HG03565 (cell line): Measurements from ENCODE around the gene RANBP9.

ENCODE experiments used
- ATAC-seq: cut with Tn5 transposase; IDR thresholded peaks from one replicate; pipeline ENCODE4 v1.9.1; 2021; ENCODE audit warnings: mild to moderate bottlenecking, moderate library complexity; ENCODE audit not compliant: unreplicated experiment

RANBP9 gene

DNA sequence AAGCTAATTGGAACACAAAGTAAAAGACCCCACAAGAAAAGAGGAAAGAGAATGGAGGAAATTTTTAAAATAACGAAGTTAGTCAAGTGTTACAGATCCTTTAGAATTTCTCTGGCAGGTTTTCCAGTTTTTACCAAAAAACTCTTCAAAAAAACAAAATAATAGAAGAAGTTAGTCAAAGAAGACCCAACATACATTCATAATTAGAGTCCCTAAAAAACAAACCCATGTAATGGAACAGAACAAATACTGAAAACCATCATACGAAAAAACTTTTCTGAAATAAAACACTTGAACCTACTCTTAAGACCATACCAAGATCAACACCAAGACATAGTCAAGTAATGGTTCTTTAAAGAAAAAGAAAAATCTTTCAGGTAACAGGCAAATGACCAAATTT is 31.6 kb downstream of the RANBP9 start:
- ATAC-seq: no peak

DNA sequence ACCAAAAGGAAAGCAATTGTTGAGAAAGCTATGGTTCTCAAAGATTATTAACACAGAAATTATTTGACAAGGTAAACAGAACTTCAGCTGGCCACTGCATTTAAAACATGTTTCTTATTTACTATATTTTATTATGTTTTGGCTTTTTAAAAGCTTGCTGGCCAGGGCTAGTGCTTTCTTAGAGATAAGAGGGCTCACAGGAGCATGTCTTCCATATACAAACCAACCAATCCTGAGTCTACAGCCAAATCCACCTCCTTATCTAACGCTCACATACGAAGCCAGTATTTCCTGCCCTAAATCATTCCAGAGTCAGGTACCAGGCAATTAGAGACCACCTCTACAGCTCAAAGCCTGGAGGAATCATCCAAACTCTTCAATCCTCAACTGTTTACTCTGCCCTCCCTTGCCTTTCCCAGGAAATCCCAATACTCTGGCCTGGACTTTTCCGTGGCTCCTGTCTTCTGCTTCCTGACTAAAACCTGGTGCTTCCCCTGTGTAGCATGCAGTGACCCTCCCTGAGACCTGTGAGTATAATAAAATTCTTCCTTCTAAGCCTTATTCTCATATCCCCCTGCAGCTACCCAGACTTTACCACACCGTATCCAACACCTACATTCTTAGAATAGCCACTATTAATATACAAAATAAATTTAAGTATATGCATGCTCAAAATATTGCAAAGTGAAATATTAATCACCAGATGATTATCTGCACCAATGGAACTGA is 33.2 kb downstream of the RANBP9 start:
- no peak for ATAC-seq

DNA sequence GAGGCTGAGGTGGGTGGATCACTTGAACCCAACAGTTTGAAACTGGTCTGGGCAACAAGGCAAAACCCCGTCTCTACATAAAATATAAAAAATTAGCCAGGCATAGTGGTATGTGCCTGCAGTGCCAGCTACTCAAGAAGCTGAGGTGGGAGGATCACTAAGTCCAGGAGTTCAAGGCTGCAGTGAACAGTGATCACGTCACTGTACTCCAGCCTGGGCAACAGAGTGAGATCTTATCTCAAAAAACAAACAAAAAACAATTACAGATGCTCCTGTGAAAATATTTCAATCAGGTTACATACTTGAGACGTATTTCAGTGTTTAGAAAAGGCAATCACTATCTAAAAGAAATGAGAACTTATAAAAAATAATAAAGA is 33.8 kb downstream of the RANBP9 start:
- ATAC-seq: no peak

DNA sequence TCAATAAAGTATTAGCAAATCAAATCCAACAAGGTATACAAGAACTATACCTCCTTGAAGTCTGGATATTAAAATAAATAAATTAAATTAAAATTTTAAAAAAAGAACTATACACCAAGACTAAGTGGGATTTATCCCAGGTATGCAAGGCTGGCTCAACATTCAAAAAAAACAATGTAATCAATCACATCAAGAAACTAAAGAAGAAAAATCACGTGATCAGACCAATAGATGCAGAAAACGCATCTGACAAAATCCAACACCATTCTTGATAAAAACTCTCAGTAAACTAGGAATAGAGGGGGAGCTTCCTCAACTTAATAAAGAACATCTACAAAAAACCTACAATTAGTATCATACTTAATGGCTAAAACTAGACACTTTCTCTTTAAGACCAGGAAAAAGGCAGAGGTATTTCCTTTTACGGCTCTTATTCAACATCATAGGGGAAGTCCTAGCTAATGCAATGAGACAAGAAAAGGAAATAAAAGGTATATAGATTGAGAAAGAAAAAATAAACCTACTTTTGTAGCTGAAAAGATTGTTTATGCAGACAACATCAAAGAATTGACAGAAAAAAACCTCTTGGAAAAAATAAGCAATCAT is 35.0 kb downstream of the RANBP9 start:
- no peak for ATAC-seq

DNA sequence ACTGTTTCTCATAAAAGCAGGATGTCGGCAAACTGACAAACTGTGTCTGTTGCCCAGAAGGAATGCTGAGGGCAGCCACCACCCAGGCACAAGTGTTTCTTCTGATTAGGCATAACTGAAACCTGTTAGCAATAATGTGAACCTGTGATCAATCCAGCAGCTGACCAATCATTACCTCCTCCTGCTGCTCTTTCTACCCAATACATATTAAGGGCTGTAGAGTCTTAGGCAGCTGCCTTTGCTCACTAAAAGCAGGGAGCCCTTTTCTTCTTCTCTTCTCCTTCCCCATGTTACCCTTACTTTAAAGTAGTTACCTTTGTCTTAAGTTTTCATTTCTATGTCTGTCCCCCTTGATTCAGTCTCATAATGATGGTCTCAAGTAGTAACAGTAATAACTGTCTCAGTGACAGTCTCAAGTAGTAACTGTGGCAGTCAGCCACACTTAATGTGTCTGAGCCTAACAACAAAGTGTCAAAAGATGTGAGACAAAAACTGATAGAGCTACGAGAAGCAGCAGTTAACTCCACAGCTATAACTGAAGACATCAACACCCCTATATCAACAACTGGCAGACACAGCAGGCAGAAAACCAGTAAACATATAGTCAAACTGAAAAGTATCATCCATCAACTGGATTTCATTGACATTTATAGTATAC is 37.0 kb downstream of the RANBP9 start:
- ATAC-seq: no peak

DNA sequence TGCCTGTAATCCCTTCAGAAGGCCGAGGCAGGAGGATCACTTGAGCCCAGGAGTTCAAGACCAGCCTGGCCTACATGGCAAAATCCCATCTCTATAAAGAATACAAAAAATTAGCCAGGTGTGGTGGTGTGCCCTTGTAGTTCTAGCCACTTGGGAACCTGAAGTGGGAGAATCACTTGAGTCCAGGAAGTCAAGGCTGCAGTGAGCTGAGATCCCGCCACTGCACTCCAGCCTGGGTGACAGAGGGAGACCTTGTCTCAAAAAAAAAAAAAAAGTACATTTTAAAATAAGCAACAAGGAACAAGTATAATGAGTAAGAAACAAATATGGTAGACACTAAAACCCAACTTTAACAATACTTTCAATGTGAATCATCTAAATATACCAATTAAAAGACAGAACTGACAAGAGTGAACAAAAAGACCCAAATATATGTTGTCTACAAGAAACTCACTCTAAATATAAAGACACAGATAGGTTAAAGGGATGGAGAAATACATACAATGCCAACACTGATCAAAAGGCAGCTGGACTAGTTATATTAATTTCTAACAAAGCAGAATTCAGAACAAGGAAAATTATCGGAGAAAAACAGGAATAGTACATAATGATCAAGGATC is 37.7 kb downstream of the RANBP9 start:
- no peak for ATAC-seq

DNA sequence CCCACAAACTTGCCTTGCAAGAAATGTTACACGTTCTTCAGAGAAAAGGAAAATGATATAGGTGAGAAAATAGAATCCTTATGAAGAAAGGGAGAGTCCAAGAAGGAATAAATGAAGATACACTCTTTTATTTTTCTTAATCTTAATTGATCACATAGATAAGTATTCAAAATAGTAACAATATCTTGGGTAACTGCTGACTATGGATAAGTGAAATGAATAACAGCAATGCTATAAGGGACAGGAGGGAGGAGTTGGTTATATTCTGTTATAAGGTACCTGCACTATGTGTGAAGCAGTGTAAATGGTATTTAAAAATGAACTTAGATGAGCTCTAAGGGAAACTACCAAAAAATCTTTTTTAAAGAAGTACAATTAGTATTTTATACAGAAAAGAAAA is 38.3 kb downstream of the RANBP9 start:
- no peak for ATAC-seq

DNA sequence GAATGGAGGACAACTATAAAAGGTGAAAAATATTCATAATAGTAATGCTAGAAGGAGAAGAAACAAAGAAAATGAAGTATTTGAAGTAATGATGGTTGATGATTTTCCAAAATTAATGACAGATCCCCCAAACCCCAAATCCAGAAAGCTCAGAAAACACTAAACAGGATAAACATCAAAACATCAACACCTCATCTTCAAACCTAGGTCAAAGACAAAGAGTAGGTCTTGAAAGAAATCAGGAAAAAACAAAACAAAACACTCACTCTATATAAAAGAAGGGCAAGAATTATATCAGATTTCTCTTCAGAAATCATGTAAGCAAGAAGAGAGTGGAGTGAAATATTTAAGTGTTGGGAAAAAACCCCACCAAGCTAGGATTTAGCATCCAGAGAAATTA is 38.7 kb downstream of the RANBP9 start:
- no peak for ATAC-seq

DNA sequence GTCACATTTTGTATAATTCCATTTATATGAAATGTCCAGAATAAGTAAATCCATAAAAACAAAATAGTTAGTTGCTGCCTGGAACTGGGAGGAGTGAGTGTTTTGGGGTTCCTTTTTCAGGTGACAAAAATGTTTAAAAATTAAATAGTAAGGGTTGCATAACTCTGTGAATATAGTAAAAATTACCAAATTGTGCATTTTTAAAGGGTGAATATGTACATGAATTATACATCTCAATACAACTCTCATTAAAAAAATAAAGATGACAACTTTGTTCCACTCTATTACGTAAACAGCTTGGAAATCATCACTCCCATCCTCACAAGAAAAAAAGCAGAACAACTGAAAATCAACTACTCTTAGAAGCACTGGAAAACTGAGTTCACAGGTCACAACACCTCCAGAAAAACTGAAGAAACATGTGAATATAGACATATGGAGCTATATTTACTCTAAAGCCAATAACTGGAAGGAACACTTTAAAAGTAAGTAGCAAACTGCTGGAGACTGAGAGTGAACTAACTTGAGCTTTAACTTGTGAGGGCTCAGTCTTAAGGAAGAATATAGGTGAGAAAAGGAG is 40.0 kb downstream of the RANBP9 start:
- ATAC-seq: no peak

DNA sequence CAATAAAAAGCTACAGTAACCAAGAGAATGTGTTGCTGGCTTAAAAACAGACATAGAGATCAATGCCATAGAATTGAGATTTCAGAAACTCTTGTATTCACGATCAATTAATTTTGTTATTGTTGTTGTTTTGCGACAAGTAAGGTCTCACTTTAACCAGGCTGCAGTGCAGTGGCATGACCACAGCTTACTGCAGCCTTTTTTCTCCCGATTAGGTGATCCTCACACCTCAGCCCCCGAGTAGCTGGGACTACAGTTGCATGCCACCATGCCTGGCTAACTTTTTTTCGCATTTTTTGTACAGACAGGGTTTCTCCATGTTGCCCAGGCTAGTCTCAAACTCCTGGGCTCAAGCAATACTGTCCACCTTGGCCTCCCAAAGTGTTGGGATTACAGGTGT is 42.2 kb downstream of the RANBP9 start:
- ATAC-seq: no peak

DNA sequence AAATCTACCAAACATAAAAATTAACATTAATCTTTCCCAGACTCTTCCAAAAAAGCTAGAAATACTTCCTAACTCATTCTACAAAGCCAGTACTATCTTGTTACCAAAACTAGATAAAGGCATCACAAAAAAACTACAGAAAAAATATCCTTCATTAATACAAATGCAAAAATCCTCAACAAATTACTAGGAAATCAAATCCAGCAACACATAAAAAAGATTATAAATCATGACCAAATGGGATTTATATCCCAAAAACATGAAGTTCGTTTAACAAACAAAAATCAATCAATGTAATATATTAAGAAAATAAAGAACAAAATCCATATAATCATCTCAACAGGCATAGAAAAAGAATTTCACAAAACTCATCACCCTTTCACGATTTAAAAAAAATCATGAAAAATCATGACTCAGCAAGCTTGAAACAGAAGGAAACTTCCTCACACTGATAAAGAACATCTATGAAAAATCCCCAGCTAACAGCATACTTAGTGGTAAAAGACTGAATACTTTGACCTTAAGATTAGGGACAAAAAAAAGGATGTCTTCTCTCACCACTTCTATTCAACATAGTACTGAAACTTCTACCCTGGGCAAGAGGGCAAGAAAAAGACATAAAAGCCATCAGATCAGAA is 43.2 kb downstream of the RANBP9 start:
- ATAC-seq: no peak

DNA sequence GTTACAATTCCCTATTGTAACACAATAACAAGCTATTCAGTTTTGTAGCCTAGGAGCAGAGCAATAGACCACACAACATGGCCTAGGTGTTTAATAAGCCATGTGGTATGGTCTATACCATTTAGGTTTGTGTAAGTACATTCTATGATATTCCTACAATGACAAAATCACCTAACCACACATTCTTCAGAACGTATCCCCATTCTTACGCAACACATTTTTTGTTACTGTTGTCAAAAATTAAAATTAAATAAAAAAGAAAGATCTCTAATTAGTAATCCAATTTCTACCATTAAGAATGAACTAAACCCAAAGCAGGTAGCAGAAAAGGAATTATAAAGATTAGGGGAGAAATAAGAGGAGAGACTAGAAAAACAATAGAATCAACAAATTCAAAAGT is 44.0 kb downstream of the RANBP9 start:
- ATAC-seq: no peak

DNA sequence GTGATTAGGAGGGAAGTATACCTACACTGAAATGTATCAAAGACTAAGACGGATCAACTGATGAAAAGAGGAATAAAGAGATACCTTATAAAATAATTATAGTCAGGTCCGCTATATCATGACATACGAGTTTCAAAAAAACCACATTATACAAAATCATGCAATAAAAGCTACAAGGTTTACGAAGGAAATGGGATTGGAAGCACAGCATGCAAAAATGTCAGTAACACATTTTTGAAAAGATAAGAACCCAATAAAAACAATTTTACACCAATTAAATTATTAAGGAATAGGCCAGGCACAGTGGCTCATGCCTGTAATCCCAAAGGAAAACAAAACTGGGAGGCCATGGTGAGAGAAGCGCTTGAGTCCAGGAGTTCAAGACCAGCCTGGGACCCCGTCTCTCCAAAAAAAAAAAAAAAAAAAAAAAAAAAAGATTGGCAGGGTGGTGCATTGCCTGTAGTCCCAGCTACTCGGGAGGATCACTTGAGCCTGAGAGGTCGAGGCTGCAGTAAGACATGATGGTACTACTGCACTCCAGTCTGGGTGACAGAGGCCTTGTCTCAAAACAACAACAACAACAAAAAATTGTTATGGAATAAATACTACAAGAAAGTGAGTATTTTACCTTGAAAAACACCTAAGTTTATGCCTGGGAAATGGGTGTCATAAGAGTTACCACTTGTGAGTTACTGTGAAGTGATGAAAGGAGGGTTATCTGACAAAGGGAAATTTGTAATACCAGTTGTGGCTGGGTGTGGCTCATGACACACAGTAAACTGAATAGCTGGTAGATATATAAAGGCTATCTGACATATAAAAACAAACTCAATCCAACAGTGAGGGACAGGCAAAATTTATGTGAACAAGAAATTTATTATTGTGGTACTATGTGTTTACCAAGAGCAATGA is 45.2 kb downstream of the RANBP9 start:
- ATAC-seq: no peak

DNA sequence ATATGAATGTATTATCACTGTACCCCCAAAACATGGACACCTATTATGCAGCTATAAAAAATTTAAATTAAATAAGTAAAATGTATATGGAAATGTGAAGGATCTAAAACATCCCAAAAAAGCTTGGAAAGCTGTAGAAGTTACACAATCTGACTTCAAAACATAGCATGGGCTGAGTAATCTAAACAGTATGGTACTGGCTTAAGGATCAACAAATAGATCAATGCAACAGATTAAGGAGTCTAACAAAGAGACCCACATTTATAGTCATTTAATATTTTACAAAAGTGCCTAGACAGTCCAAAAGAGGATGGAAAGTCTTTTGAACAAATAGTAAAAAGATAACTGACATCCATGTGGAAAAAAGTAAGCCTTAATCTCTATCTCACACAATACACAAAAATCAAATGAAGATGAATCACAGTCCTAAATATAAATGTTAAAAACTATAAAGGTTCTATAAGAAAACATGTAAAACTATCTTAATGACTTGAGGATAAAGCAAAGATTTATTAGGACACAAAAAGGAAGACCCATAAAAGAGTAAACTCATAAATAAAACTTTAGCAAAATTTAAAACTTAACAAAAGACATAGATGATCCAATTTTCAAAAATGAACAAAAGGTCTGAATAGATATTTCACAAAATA is 46.8 kb downstream of the RANBP9 start:
- ATAC-seq: no peak

DNA sequence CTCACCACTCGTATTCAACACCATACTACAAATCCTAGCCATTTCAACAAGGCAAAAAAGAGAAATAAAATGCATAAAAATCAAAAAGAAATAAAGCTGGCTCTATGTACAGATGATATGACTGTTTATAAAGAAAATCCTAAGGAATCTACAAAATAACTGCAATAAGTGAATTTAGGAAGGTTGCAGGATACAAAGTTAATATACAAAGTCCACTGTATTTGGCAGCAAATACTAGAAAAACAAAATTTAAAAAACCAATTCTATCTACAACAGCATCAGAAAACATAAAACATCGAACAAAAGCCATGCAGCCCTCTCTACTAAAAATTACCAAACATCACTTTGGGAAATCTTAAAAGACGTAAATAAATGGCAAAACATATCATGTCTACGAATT is 47.6 kb downstream of the RANBP9 start:
- ATAC-seq: no peak

DNA sequence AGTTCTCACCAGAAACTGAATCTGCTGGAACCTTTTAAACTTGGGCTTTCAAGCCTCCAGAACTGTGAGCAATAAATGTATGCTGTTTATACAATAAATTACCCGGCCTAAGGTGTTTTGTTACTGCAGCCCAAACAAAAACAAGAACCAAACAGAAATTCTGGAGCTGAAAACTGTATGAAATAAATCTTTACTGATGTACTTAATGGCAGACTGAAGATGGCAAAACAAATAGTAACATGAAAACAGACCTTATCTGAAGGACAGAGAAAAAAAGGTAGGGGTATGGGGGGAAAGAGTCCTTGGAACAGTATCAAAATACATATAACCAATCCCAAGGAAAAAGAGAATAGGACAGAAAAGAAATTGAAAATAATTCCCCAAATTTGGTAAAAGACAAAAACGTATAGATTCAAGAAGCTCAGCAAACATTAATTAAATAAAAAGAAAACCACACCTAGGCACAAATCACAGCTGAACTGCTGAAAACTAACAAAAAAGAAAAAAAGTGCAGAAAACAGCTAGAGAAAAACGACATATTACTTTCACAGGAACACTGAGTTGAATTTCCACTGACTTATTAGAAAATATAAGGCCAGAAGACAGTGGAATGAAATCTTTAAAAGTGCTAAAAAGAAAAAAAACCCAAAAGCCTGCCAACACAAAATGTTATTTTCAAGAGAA is 48.8 kb downstream of the RANBP9 start:
- no peak for ATAC-seq

DNA sequence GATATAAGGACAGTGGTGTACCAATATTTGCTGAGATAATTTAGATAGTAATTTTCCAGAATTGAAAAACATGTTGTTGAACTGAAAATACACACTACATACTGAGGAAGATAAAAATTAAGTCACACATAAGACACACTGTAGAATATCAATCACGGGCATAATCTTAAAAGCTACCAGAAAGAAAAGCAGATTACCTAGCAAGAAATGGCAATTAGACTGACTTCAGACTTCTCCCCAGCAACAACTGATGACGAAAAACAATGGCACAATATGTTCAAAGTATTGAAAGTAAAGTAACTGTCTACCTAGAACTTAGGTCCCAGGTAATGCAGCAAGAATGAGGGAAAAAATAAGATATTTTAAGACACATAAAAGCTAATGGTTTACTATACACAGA is 50.0 kb downstream of the RANBP9 start:
- ATAC-seq: no peak

DNA sequence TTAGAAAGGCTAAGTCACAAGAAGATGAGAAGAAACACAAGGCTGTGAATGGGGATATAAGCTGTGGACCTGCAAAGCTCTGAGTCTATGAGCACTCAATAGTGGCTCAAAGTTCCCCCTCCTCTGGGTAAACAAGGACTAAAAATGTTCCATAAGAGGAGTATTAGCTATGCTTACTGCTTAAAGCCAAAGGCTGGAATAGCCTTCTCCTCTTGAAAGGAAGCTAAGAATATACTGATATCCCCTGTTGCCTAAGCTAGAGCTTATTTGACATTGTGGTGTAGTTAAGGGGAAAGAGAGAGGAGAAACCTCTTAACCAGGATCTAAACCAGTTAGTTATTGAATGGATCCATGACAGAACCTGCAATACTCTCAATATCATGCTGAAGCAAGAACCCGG is 50.7 kb downstream of the RANBP9 start:
- ATAC-seq: no peak

DNA sequence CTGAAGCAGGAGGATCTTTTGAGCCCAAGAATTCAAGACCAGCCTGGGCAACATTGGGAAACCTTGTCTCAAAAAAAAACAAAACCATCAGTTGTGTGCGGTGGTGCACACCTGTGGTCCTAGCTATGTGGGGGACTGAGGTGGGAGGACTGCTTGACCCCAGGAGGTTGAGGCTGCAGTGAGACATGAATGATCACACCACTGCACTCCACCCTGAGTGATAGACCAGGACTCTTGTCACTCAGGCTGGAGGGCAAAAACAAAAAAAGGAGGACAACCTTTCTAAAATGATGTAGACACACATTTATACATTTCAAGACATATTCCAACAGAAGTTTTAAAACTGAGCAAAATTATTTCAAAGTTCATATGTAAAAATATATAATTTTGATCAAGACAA is 51.4 kb downstream of the RANBP9 start:
- no peak for ATAC-seq
